HL-60 (cell line): ENCODE measurements around the gene DNALI1.

Experiments
- GABPA ChIP-seq: IDR thresholded peaks from 2 replicates; pipeline ENCODE4 v1.6.1; 2012; ENCODE audit warnings: low read depth
- POLR2AphosphoS5 ChIP-seq: IDR thresholded peaks from 2 replicates; pipeline ENCODE4 v1.6.1; 2012; ENCODE audit warnings: low read depth
- TF ChIP-seq, protein P1 (sequence below): IDR thresholded peaks from one replicate; pipeline ENCODE4 v1.5.1; 2011; ENCODE audit warnings: low read length, control low read depth, inconsistent platforms; ENCODE audit not compliant: insufficient read depth
- TF ChIP-seq, protein P2 (sequence below): IDR thresholded peaks from 2 replicates; pipeline ENCODE4 v1.6.1; 2012; ENCODE audit warnings: low read depth; ENCODE audit not compliant: insufficient replicate concordance

DNA sequence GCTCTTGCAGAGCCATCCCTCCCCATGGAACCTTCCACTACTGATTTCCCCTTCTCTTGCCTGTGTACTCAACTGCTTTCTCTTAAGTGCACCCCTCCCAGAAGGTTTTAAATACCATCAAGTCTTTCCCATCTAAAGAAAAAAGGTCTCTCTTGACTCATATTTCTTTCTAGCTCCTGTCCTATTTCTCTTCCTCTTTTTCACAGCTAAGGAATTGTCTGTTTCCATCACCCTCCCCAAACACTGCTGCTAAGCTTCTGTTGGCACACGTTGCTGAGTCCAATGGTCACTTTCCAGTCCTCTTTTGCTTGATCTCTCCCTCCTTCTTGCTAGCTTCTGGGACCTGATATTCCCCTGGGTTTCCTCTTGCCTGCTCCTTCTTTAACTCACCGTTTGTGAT, 52.3 kb downstream of the DNALI1 start:
- TF ChIP-seq, protein P1, sequence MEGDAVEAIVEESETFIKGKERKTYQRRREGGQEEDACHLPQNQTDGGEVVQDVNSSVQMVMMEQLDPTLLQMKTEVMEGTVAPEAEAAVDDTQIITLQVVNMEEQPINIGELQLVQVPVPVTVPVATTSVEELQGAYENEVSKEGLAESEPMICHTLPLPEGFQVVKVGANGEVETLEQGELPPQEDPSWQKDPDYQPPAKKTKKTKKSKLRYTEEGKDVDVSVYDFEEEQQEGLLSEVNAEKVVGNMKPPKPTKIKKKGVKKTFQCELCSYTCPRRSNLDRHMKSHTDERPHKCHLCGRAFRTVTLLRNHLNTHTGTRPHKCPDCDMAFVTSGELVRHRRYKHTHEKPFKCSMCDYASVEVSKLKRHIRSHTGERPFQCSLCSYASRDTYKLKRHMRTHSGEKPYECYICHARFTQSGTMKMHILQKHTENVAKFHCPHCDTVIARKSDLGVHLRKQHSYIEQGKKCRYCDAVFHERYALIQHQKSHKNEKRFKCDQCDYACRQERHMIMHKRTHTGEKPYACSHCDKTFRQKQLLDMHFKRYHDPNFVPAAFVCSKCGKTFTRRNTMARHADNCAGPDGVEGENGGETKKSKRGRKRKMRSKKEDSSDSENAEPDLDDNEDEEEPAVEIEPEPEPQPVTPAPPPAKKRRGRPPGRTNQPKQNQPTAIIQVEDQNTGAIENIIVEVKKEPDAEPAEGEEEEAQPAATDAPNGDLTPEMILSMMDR: no peak
- no peak for TF ChIP-seq GABPA
- no peak for TF ChIP-seq POLR2AphosphoS5
- TF ChIP-seq, protein P2, sequence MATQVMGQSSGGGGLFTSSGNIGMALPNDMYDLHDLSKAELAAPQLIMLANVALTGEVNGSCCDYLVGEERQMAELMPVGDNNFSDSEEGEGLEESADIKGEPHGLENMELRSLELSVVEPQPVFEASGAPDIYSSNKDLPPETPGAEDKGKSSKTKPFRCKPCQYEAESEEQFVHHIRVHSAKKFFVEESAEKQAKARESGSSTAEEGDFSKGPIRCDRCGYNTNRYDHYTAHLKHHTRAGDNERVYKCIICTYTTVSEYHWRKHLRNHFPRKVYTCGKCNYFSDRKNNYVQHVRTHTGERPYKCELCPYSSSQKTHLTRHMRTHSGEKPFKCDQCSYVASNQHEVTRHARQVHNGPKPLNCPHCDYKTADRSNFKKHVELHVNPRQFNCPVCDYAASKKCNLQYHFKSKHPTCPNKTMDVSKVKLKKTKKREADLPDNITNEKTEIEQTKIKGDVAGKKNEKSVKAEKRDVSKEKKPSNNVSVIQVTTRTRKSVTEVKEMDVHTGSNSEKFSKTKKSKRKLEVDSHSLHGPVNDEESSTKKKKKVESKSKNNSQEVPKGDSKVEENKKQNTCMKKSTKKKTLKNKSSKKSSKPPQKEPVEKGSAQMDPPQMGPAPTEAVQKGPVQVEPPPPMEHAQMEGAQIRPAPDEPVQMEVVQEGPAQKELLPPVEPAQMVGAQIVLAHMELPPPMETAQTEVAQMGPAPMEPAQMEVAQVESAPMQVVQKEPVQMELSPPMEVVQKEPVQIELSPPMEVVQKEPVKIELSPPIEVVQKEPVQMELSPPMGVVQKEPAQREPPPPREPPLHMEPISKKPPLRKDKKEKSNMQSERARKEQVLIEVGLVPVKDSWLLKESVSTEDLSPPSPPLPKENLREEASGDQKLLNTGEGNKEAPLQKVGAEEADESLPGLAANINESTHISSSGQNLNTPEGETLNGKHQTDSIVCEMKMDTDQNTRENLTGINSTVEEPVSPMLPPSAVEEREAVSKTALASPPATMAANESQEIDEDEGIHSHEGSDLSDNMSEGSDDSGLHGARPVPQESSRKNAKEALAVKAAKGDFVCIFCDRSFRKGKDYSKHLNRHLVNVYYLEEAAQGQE: no peak
